B cell (primary cell): Measurements from ENCODE around the gene SPSB3.

Source experiments
- CTCF ChIP-seq: fragments of 200-600 bp; IDR thresholded peaks from one replicate; pipeline ENCODE4 v1.8.0; 2022; ENCODE audit warnings: antibody characterized with exemption, mild to moderate bottlenecking
- EZH2 ChIP-seq: IDR thresholded peaks from 2 replicates; pipeline ENCODE4 v1.6.1; 2012; ENCODE audit warnings: borderline replicate concordance, low read depth, mild to moderate bottlenecking, moderate library complexity, low read length; ENCODE audit not compliant: insufficient read depth, poor library complexity, severe bottlenecking

GRCh38 chr16:1777375-1778199 lies 4.8 kb downstream of the SPSB3 start:
- TF ChIP-seq CTCF = no peak
- TF ChIP-seq EZH2 = no peak
